Activated CD8-positive, alpha-beta memory T cell treated with anti-CD3 and anti-CD28 coated beads for 36 hours (primary cell): ENCODE data around the gene KIZ. TPM values are rescaled to one million over a fixed set of nuclear protein-coding genes. Genes with fewer than 3 reads are reported as not detected.

ENCODE experiments used
- CTCF ChIA-PET: fragments of 350-600 bp; sonication (Branson Sonifier 250); formaldehyde crosslinking; loops from one replicate; lab custom pipeline; 2021; ENCODE audit warnings: antibody characterized with exemption; lab: Charles Lee
- POLR2A ChIA-PET: fragments of 350-600 bp; sonication (Branson Sonifier 250); formaldehyde crosslinking; loops from one replicate; lab custom pipeline; 2021; ENCODE audit warnings: antibody characterized with exemption; lab: Charles Lee
- total RNA-seq, 2 experiments: library from RNA; stranded (reverse); gene quantifications; one replicate each; pipeline ENCODE4 v1.2.3, GENCODE V29; 2021

KIZ gene
- total RNA-seq, 2 experiments from 2014 or later: 9.2 to 10.1 TPM

DNA sequence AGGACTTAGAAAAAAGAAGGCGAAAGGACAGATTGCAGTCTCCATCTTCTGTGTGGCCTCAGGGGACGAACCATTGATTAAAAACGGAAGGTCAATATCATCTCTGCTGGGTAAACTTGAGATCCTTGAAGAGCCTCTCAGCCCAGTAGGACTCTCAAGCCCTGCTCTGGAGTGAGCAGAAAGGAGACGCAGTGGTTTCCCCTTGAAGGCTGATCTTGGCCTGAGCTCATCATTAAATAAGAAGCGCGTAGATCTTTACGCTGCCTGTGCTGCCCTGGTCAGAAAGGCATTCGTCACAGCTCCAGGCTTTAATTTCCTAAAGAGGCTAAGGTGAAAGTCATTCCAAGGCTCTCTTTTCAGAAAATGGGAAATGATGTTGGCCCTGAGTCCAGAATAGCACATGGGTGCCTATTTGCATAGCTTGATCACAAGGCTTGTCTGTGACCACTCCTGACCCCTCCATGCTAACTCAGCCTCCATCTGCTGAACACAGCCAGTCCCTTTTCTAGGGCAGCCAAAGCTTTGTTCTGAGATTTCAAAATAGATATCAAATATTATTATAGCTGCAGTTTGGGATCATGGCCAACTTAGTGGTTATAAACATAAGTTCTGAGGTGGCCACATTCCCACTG lies 148.0 kb downstream of the KIZ start:
- ChIA-PET POLR2A (no interaction called here), CTCF (no interaction called here)

DNA sequence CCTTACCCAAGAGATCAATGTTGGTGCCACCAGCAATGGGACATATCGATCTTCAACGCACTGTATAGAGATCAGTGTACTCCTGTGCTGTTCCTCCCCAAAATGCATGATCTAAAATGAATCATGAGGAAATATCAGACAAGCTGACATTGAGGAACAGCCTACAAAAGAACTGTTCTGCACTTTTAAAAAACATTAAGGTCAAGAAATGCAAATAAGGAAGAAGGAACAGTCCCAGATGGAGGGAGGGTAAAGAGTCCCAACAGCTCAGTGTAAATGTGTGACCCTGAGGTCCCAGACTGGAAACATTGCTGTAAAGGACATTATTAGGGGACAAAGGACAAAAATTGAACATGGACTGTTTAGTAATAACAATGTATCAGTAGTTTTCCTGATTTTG lies 152.9 kb downstream of the KIZ start:
- ChIA-PET POLR2A (no interaction called here), CTCF (no interaction called here)

DNA sequence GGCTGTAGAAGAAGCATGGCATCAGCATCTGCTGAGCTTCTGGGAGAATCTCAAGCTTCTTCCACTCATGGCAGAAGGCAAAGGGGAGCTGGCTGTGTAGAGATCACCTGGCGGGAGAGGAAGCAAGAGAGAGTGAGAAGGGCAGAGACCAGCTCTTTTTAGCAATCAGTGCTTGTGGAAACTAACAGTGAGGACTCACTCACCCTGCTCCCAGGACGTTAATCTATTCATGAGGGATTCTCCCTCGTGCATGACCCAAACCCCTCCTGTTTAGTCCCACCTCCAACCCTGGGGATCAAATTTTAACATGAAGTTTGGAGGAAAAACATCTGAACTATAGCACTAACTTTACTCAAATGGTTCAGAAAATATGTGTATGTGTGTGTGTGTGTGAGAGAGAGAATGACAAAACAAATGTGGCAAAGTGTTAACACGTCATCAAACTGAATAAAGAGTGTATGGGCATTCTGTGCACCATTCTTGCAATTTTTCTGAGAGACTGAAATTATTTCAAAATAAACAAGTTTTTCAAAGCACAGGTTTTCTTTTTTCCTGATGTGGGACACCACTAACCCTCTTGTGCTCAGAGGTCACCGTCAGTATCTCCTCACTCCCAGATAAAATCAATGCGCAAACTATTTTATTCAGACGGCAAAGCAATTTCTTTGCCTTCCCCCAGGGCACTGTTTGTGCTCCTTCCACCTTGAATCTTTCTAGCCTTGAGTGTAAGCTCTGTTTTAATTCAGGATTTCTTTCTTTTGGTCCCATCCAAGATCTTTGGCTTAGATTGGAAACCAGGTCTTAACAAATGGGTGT lies 154.0 kb downstream of the KIZ start:
- ChIA-PET CTCF (no interaction called here), POLR2A (no interaction called here)

DNA sequence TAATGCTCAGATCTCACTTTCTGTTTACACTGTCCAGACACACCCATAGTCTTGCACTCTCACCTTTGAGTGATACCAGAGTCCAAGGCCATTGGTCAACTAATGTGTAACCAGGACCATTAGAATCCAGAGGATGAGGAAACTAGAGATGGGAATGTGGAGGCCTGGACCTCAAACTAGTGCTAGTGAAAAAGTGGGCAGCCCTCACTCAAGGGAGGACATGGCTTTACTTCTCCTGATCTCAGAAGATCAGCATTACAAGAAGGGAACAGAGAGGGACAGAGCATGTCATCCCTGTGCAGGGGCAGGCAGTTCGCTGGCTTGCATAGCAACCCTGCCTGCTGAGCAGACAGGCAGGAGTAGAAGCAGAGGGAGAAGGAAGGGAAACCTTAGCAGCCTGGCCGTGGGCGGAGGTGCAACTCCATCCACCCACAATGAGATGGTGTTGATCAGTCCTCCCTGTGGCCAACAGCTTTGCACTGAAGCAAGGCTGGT lies 154.7 kb downstream of the KIZ start:
- CTCF ChIA-PET: no interaction called here

DNA sequence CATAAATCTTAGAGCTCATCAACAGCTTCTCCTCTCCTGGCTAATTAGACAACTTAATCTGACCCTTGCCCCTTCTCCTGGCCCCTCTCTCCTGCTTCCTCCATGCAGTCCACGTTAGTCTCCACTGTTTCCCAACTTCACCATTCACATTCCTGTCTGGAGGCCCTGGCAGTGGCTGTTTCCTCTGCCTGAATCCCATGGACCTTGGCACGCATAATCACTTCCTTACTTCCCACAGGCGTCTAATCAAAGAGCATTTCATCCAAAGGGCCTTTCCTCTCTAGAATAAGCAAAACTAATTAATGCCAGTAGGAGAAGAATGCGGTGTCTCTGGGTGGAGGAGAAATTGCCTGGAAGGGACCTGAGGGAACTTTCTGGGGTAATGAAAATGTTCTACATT lies 160.9 kb downstream of the KIZ start:
- ChIA-PET POLR2A (no interaction called here), CTCF (interaction anchor here (1.0 kb wide), 1 partner anchor 27 kb away, joined by 3 read pairs; no protein-coding TSS in a partner anchor)

More for the DNA sequence above, 154.7 kb downstream of the KIZ start:
- POLR2A ChIA-PET: no interaction called here

DNA sequence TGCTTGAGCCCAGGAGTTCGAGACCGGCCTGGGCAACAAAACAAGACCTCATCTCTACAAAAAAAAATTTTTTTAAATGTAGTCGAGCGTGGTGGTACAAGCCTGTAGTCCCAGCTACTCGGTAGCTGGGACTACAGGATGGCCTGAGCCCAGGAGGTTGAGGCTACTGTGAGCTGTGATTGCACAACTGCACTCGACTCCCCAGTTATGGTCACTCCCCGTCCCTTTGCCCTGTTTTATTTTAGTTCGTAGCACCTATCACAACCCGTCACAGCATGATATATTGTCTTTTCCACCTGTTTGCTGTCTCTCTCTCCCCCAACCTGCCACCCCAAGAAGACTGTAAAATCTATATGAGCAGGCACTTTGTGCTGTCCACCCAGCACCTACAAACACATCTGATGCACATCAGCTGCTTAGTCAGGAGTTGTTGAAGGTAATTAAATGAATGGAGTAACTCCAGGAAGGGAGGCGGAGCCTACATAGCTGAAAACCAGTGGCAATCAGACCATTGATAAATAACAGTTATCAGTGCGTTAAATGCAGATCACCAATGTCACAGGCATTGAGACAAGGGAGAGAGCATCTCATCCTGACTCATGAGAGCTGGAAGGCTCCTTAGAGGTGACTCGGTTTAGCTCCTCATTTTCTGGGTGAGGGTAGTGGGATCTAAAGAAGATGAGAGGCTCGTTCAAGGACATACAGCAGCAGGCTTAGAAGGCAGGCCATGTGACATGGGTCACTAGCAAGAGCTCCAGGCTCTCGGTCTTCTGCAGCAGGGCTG lies 162.9 kb downstream of the KIZ start:
- ChIA-PET POLR2A (no interaction called here), CTCF (no interaction called here)

DNA sequence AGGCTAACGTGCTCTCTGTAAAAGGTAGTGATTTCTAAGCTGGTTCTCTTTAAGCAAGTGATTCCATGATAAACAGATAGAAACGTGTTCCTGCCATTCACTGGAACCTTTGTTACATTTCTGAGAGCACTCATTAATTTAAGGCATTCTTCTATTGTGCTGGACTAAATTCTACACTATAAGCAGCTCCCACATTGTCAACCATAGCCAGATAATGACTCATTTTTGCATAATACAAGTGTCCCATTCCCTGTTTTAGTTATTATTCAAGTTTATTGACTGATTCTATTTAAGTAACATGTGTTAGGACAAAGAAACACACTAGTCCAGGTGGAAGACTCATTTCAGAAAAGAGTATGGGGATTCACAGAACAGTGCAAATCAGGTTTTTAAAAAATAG lies 163.8 kb downstream of the KIZ start:
- POLR2A ChIA-PET: no interaction called here

DNA sequence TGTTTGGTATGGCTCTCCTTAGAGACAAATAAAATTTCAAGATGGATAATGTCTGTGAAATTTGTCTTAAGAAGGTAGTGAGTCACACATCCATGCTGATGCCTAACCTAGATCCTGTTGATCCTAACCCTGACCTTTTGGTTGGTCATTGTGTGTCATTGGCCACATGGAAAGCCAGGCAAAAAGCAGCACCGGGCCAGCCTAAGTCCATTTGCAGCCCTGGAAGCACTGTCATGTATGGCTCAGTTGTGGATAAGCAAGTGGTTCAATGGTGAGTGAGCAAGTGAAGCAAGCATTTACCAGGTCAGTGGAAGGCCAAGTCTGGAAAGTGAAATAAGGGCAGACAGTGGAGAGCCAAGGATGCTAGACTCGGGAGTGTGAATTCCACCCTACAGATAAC lies 165.1 kb downstream of the KIZ start:
- ChIA-PET CTCF (no interaction called here), POLR2A (no interaction called here)

More for the DNA sequence above, 163.8 kb downstream of the KIZ start:
- CTCF ChIA-PET: no interaction called here

DNA sequence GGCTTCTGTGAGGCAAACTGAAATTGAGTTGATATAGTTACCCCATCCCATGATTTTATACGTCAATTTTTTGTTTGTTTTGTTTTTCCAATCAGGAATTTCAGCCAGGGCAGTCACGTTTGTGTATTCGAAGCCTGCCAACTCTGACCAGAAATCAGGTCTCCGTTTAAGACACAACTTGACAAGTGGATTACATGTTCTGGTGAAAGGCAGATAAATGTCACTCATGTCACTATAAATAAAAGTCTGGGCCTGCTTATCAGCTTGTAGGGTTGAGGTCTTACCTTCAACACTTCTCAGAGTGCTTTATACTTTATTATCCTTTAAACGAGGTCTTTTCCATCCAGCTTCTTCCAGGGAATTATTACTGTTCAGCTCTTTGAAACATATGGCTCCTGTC lies 168.9 kb downstream of the KIZ start:
- ChIA-PET CTCF (no interaction called here), POLR2A (no interaction called here)

Other genes with a start within 250 kb of the KIZ start
- not detected for gene LINC00237, start 19.7 kb upstream of the KIZ start, total RNA-seq
- 10 to 100 TPM; 93.9 to 95.0 TPM for gene XRN2, start 177.2 kb downstream of the KIZ start, total RNA-seq